Ascending aorta (tissue), 2 donors: Measurements from ENCODE around the gene TLR5. TPM values are rescaled to one million over a fixed set of nuclear protein-coding genes. Genes with fewer than 3 reads are reported as not detected.
"Not testable (repeated sequence)": the region's sequence is repeated elsewhere in the genome, so short reads cannot be mapped to it uniquely, and the experiment has no call there.

ENCODE experiments used
- DNase-seq, 2 donors: peaks; one replicate each; pipeline ENCODE4 v3.0.0-alpha.2; 2019; ENCODE audit warnings: low spot score in 2 of 2
- H3K27ac ChIP-seq, 2 donors: fragments of 200-600 bp; sonication (generic); one replicate each; pipeline ENCODE4 v1.5.1; 2016 to 2017; ENCODE audit warnings: mild to moderate bottlenecking in 1 of 2
- H3K27me3 ChIP-seq: fragments of 200-600 bp; sonication (generic); one replicate; pipeline ENCODE4 v1.5.1; 2017
- H3K36me3 ChIP-seq, 2 donors: fragments of 200-600 bp; sonication (generic); one replicate each; pipeline ENCODE4 v1.5.1; 2016
- H3K4me1 ChIP-seq, 2 donors: fragments of 200-600 bp; sonication (generic); one replicate each; pipeline ENCODE4 v1.5.1; 2016 to 2017; ENCODE audit warnings: mild to moderate bottlenecking in 1 of 2
- H3K4me3 ChIP-seq, 2 donors: fragments of 200-600 bp; sonication (generic); one replicate each; pipeline ENCODE4 v1.5.1; 2016 to 2017; ENCODE audit warnings: mild to moderate bottlenecking in 1 of 2
- H3K9me3 ChIP-seq, 2 donors: fragments of 200-600 bp; sonication (generic); one replicate each; pipeline ENCODE4 v1.5.1; 2016
- intact Hi-C: fragments of 100-400 bp; cut with DNase I; formaldehyde crosslinking; loops from one replicate; pipeline ENCODE4 v1.15.1; 2023
- total RNA-seq: library from RNA; depleted of rRNA; stranded (reverse); fragments of >200 nt; gene quantifications from one replicate; pipeline ENCODE4 v1.1.0, GENCODE V29; 2016
- TF ChIP-seq, protein P1 (sequence below), 3 experiments: fragments of 200-600 bp in 2 of 3; fragments of 450-650 bp in 1 of 3; sonication (generic) in 2 of 3; IDR thresholded peaks; one replicate each; pipeline ENCODE4 v1.5.1; 2016 to 2019; ENCODE audit warnings: antibody characterized with exemption in 3 of 3, mild to moderate bottlenecking in 1 of 3, moderate library complexity in 1 of 3

Gene TLR5
- total RNA-seq, 1 donor from 2014 or later = 3.9 TPM

DNA sequence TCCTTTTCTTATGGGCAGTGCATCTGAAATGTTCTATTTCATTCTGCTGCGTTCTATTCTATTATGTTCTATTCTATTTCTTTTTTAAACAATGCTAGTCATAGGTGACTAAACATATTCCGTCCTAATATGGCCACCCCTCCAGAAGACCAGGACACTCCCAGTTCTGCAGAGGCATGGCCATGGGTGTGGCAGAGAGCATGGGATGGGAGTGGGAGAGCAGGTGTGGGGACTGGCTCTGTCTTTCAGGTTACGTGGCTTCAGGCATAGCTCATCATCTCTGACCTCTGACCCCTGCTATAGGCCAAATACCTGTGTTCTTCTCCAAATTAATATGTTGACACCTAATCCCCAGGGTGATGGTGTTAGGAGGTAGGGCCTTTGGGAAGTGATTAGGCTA is 33.4 kb upstream of the TLR5 start:
- TF ChIP-seq, protein P1, sequence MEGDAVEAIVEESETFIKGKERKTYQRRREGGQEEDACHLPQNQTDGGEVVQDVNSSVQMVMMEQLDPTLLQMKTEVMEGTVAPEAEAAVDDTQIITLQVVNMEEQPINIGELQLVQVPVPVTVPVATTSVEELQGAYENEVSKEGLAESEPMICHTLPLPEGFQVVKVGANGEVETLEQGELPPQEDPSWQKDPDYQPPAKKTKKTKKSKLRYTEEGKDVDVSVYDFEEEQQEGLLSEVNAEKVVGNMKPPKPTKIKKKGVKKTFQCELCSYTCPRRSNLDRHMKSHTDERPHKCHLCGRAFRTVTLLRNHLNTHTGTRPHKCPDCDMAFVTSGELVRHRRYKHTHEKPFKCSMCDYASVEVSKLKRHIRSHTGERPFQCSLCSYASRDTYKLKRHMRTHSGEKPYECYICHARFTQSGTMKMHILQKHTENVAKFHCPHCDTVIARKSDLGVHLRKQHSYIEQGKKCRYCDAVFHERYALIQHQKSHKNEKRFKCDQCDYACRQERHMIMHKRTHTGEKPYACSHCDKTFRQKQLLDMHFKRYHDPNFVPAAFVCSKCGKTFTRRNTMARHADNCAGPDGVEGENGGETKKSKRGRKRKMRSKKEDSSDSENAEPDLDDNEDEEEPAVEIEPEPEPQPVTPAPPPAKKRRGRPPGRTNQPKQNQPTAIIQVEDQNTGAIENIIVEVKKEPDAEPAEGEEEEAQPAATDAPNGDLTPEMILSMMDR (IDR thresholded peaks at IDR 0.05) = no peak
- Histone ChIP-seq H3K36me3 (no peaks in the 10 kb centered on the region), H3K27ac (no peak overlapping the region), H3K4me1 (no peaks in the 10 kb centered on the region), H3K27me3 (no peaks in the 10 kb centered on the region), H3K9me3 (no peaks in the 10 kb centered on the region), H3K4me3 (no peak overlapping the region)
- no peak for DNase-seq
- intact Hi-C loops = no loop called here

GRCh38 chr1:223175633-223176032 is 32.6 kb upstream of the TLR5 start:
- Histone ChIP-seq H3K27me3 (no peaks in the 10 kb centered on the region), H3K27ac (no peak overlapping the region), H3K36me3 (no peaks in the 10 kb centered on the region), H3K9me3 (no peaks in the 10 kb centered on the region), H3K4me1 (no peaks in the 10 kb centered on the region), H3K4me3 (no peak overlapping the region)
- intact Hi-C loops = no loop called here
- DNase-seq = no peak
- TF ChIP-seq, protein P1 (IDR thresholded peaks at IDR 0.05) = no peak

GRCh38 chr1:223175032-223175431 is 32.0 kb upstream of the TLR5 start:
- intact Hi-C loops = no loop called here
- H3K4me3 ChIP-seq = no peak overlapping the region
- no peak overlapping the region for H3K27ac ChIP-seq
- no peaks in the 10 kb centered on the region for H3K4me1 ChIP-seq
- TF ChIP-seq, protein P1 (IDR thresholded peaks at IDR 0.05) = no peak
- no peaks in the 10 kb centered on the region for H3K27me3 ChIP-seq
- H3K9me3 ChIP-seq = no peaks in the 10 kb centered on the region
- DNase-seq = no peak
- H3K36me3 ChIP-seq = no peaks in the 10 kb centered on the region

GRCh38 chr1:223169458-223169857 is 26.4 kb upstream of the TLR5 start:
- H3K9me3 ChIP-seq, H3K36me3 ChIP-seq, H3K4me1 ChIP-seq, H3K27me3 ChIP-seq, H3K4me3 ChIP-seq, H3K27ac ChIP-seq, intact Hi-C loops, DNase-seq: not testable (repeated sequence)

DNA sequence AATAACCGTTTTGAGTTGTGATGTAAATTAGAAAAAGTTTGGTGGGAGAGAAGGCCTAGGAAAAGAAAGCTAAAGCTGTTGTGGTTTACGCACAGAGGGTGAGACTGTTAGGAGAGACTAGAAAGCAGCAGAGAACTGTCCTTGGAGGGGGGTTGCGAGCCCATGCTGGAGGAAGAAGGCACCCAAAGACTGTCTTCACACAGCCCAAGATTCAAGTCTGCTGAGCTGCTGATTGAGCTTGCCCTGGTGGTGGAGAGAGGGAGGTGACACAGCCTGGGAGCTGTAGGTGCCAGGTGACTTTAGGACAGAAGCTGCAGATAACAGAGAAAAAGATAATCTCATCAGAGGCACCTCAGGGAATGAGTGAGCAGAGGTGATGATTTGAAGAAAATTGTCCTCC is 18.3 kb upstream of the TLR5 start:
- no peak overlapping the region for H3K27ac ChIP-seq
- TF ChIP-seq, protein P1 (IDR thresholded peaks at IDR 0.05) = no peak
- no peak for DNase-seq
- intact Hi-C loops = no loop called here
- H3K36me3 ChIP-seq = no peaks in the 10 kb centered on the region
- no peak overlapping the region for H3K4me3 ChIP-seq
- H3K4me1 ChIP-seq = no peaks in the 10 kb centered on the region
- no peaks in the 10 kb centered on the region for H3K27me3 ChIP-seq
- H3K9me3 ChIP-seq = no peaks in the 10 kb centered on the region

DNA sequence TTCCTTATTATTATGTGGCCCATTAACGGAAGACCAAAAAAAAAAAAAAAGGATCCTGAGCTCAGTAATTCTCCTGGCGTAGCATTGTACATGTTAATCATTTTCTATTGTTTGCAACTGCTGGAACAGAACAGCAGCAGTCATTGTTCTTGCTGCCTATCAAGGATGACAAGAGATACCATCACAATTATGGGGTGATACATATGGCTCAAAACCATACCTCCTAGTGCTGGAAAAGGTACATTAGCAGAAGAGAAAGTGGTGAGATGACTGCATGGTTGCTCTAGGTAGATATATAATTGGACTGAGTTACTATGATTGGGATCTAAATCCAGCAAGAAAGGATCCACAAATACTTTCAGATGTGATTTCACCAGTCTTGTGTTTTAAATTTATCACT is 13.3 kb upstream of the TLR5 start:
- Histone ChIP-seq H3K9me3 (no peaks in the 10 kb centered on the region), H3K36me3 (no peaks in the 10 kb centered on the region), H3K4me3 (no peak overlapping the region), H3K27me3 (no peaks in the 10 kb centered on the region), H3K4me1 (no peaks in the 10 kb centered on the region), H3K27ac (no peak overlapping the region)
- no peak for DNase-seq
- intact Hi-C loops = no loop called here
- TF ChIP-seq, protein P1 (IDR thresholded peaks at IDR 0.05) = no peak
